T-helper 1 cell treated with Interleukin-12 subunit alpha and Interleukin-12 subunit beta and Interleukin-4 antibody, amounts not matched to agents 30 ng/mL and 1 ng/mL, for 36 hours (primary cell): ENCODE measurements around the gene MACROH2A1. TPM values are rescaled to one million over a fixed set of nuclear protein-coding genes. Genes with fewer than 3 reads are reported as not detected.

Experiments used
- intact Hi-C: fragments of 100-400 bp; cut with micrococcal nuclease; formaldehyde crosslinking; loops from one replicate; pipeline ENCODE4 v1.15.1; 2024
- total RNA-seq: library from RNA; stranded (reverse); gene quantifications from 2 replicates; pipeline ENCODE4 v1.2.3, GENCODE V29; 2022

MACROH2A1 gene
- total RNA-seq, 1 donor from 2014 or later = 304 TPM

DNA sequence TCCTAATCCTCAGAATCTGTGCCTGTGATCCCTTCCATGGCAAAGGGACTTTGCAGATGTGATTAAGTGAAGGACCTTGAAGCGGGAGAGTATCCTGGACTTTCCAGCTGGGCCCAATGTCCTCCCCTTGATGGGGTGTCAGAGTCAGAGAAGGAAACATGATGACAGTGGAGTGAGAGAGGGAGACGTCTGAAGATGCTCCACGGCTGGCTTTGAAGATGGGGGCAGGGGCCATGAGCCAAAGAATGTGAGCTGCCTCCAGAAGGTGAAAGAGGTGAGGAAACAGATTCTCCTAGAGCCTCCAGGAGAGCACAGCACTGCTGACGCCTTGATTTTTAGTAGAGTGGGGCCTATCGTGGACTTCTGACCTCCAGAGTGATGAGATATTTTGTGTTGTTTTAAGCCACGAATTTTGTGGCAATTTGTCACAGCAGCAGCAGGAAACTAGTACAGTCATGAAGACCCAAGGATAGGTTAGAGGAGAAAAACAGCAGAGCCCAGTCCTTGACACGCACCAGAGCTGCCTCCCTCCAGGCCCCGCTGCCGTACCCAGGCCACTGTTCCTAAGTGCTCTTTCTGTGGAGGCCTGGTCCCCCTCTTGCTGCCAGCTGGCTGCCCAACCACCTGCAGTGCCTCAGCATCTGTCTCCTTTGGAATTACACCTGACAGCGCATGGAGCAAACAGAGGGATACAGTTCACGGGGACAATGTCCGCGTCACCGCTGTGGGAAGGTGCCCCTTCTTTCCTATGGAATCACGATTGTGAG is 78.1 kb downstream of the MACROH2A1 start:
- intact Hi-C loops = no loop called here

DNA sequence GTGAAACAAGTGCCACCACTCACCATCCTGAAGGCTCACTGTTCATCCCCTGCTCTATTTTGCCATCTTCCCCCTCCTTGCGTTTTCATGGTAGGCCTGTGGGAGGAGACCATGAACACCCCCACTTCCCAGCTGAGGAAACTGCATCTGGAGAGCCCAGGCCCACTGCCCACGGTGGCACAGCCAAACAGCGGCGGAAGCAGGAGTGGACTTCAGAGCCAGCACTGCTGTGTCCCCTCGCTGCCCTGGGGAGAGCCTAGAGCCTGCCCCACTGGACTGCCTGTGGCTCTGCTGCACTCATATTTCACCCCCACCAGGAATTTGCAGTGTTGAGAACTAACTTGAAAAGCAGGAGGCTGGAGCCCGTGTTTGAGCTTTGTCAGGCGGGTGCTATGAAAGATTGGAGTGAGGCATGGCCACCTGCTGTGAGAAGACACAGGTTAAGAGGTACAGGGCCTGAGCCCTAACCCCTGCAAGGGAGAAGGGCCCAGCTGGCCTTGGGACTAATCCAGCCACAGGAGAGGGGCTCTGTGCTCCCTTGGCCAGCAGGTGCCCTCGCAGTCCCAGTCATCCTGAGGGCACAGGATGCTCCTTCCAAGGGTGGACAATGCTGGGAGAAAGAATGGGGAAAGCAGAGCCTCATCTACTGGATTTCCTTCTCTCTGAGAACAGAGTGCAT is 79.0 kb downstream of the MACROH2A1 start:
- intact Hi-C loops = no loop called here

DNA sequence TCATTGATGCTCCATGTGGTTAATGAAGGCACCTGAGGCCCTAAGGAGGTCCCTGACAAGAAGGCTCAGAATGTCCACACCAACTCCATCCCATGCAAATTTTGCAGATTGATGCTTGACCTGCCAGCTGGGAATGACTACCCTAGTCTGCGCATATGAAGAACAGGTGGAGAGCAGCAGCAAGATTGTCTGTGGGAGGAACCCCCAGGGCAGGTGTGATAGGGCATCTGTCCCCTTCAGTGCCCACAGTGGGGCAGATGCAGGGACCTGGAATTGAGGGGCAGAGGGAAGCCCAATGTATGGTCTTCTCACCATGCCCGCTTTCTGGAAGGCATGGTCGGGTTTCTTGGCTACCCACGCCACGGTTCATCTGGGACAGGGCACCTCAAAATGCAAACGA is 79.6 kb downstream of the MACROH2A1 start:
- intact Hi-C loops = no loop called here

DNA sequence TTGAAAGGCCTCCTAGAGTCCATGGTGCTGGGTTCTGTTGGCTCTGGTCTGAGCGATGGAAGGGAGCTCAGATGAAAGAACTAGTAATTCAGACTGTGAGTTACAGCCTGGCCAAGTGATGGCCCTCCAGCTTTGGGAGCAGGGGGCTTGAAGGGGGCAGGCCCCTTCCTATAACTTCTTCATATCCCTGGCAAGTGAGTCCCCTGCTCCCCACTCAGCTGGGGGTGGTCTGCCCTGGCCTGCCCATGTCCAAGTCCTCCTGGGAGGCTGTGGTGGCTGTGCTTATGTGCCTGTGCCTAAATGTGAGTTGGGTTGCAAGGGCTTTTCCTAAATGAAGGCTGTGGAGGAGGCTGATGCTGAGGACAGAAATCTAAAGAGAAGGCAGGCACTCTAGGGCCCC is 80.1 kb downstream of the MACROH2A1 start:
- intact Hi-C loops = no loop called here

DNA sequence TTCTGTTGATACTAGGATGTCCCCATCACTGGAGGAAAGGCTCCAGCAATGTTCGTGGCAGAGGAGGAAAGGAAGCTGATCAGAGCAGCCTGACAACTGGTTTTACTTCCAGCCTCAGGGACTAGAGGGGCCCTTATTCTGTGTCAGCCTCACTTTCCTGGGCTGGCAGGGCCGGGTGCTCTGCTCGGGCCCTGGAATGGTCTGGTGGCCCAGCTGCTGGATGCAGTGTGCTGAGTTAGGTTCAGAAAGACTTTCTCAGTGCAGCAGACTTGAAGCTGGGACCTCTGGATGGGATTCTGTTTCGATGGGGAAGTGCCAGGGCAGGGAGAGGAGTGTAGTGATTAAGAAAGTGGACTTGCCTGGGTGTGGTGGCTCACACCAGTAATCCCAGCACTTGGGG is 81.0 kb downstream of the MACROH2A1 start:
- intact Hi-C loops = no loop called here

DNA sequence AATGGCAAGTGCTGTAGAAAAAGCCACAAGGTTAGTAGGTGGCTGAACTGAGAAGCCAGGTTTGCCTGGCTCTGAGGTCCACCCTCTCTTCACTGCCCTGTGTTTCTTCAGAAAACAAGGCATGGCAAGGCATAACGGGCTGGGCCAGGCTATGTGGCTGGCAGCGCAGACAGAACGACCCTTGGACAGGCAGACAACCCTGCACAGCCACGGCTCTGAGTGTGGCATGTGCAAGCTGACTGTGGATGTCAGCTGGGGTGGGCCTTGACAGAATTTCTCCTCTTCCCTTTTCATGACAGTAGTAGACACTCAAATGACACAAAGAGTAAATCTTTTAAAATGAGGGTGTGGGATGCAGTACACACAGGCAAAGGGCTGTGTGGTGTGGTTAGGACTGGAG is 81.7 kb downstream of the MACROH2A1 start:
- intact Hi-C loops = no loop called here

DNA sequence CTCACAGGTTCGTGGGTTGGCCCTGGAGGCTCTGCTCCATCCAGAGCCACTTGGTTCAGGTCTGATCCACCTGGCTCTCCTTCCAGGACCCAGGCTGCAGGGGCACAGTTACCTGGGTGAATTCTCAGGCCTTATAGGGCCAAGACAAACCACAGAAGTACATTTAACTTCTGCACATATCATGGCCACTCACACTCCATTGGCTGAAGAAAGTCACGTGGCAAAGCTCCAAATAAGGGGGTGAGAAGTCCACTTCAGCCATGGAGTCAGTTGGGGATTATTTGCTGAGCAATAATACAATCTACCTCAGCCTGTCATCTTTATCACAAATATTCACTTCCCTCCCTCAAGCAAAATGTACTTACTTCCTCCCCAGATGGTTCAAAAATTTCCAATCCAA is 83.6 kb downstream of the MACROH2A1 start:
- intact Hi-C loops = no loop called here

DNA sequence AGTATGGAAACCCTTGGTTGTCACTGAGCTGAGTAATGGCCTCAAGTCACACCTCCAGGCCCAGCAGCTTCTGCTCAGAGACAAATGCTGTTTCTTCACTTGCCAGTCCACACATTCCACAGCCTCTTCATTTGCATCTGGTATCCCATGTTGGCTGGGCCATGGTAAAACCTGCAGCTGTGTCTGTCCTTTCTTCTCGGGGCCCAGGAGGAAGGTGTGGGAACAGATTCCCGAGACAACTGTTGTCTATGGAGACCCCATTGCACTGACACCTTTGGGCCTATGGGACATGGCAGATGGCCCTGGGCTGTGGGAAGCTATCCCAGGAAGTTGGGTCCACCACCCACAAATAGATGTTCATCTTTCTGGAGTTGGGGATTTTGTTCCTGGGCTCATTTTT is 85.1 kb downstream of the MACROH2A1 start:
- intact Hi-C loops = no loop called here

DNA sequence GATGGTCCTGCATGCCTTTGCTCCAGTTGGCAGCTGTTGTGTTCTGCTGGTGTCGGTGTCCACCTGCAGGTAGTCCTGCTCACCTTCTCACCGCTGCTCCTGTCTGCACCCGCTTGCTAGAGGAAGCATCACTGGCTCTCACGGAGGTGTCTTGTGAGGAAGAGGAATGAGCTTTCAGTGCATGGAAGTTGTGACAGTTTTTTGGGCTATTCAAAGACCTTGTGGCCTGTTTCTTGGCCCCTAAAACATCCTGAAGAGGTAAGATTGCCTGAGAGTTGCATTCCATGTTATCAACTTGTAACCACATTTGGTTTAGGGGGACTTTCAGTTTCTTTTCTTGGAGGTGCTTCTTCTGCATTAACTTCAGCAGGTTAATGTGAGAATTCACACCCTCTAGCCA is 85.6 kb downstream of the MACROH2A1 start:
- intact Hi-C loops = no loop called here

DNA sequence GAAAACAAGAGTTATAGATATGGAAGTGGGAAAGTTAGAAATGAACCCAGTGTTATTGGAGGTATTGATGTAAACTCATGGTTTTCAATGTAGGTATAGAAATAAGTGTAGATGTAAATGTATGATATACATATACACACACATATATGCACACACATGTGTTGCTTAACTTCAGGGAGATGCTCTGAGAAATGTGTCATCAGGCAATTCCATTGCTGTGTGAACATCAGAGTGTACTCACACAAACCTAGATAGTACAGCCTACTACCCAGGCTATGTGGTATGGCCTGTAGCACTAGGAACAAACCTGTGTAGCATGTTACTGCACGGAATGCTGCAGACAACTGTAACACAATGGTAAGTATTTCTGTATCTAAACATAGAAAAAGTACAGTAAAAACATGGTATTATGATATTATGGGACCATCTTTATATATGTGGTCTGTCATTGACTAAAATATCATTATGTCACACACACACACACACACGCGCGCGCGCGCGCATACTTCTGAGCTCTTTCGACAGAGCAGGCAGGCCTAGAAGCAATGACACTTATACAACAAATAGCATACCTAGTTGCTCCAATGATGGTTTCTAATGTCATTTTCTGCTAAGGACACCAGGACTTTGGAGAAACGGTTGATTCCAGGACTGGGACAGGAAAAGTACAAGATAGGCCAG is 86.6 kb downstream of the MACROH2A1 start:
- intact Hi-C loops = no loop called here

DNA sequence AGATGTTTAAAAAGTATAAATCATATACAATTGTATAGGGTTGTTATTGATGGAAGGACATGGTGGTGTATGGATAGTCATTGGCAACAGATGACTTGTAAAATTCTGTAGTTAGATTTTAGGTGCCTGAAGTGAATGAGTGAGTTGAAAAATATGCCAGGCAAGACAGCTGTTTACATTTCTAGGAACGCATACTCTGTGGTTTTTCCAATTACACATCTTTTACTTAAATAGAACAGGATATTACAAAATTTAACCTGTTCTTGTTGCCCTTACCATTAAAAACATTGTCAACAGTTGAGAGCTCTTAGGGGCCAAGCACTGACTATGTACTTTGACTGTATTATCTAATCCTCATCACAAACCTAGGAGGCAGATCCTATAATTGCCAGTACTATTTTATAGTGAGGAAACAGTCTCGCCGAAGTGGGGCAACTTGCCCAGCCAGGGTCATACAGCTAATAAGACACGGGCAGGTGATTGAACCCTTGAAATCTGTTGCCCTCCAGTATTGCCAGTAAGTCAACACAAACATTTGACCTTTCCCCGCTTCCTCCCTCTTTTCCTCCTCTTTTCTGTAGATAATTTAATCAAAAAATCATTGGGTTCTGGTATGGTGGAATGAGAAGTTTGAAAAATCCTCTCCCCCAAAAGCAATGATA is 88.6 kb downstream of the MACROH2A1 start:
- intact Hi-C loops = loop anchor here (2.0 kb wide), 1 partner anchor 14 kb away; no protein-coding TSS in a partner anchor

DNA sequence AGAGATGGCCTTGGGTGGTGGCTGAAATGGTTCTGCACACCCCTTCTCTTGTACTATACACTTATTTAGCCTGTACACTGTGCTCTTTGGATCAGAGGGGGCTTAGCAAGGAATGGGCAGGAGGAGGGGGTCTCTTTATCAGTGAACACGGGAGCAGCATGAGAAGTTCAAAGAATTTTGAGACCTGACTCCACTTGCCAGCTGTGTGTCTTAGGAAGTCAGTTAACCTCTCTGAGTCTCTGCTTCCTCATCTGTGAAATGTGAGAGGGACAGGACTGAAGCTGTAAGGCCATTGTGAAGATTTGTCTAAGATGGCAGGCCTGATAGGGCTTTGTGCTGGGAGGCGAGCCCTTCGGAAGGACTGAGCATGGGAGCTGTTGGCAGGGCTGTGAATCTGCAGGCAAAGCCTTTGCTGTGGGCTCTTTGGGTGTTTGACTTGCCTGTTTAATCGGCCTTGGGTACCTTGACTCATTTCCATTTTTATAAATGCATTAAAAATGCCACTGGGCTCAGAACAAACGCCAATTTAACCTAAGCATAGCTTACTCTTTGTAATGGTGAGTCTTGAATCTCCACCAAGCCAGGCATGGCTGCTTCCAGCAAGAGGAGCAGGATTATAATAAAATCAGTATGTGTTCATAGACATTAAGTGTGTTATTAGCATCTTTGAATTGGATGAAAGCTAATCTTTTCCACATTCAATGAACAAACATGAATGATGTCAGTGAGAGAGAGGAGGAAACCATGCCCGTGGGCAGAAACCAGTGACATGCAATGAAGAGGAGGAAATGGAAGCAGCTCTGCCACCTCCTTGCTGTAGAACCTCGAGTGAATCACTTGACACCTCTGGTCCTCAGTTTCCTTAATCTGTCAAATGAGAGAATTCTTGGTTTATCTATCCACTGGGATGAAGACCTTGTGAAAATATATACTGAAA is 89.4 kb downstream of the MACROH2A1 start:
- intact Hi-C loops = loop anchor here (2.0 kb wide), 1 partner anchor 15 kb away; no protein-coding TSS in a partner anchor

DNA sequence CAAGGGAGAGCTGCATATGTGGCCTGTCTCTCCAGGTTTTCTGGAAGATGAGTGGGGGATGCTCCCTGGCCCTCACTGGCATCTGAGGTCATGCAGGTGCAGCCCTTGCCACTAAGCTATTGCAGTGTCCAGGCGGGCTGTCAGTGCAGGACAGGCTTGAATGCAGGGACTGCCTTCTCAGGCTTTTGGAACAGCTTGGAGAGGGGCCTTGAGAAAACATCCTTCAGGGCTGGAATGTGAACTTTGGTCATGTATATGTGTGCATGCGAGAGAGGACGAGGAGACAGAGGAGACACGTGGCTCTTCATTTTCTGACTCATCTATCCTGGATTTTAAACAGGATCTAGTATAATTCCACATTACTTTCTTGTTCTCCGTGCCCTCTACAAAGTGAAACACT is 90.3 kb downstream of the MACROH2A1 start:
- intact Hi-C loops = no loop called here

DNA sequence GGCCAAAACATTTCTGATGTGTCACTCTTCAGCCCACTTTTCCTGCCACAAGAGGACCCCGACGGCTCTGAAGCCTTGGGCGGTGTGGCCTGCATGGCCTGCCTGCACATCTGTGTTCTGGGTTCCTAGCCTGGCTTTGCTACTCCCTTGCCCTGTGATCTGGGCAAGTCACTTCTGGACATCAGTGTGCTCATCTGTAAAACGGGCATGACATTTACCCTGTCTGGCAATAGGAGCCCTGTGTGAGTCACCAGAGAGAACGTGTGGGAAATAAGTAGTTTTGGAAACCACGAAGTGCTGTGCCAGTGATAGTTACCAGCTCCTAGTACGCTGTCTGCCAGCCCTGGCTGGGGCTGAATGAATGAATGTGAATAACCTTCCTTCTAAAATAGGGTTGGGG is 90.8 kb downstream of the MACROH2A1 start:
- intact Hi-C loops = no loop called here

DNA sequence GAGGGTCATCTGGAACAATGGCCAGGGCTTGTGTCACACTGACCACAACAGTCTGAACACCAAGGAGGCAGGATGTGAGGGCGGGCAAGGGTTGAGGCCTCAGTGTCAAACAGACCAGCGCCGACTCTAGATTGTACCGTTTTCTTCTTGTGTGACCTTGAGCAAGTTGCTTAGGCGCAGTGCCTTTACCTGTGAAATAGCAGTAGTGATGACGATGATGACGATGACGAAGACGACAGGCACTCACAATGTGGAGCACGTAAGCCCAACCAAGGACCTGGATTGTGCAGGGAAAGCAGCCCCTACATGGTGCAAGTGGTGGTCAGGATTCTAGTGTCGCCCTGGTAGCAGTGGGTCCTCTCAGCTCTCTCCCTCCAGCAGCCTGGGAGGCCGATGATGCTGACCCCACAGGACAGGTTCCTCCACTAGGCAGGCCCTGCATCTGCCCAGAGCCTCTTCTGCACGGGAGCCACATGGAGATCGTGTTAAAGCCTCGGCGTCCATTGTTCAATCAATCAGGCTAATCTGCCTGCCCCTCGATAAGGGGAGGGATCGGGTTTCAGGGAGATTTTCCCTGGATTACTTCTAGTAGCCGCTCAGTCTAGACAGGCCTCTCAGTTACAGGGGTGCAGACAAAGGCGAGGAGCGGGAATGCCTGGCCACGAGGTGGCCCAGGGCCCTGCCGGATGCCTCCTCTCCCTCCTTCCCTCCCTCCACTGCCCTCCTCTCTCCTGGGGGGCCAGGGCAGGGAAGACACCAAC is 91.7 kb downstream of the MACROH2A1 start:
- intact Hi-C loops = no loop called here

DNA sequence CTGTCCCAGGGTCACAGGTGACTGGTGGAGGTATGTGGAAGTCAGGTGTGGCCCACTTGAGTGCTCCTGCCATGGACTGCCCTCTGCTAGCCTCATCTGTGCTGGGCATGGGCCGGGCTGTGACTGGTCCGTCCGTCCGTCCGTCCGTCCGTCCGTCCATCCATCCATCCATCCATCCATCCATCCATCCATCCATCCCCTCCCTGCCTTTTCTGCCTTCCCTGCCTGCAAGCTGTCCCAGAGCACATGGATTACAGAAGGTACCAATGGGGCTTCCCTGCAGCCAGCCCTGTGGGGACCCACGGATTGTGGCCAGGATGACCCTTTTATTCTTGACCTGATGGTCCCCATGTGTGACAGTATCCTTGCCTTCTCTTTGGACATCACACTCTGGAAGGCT is 92.5 kb downstream of the MACROH2A1 start:
- intact Hi-C loops = no loop called here

DNA sequence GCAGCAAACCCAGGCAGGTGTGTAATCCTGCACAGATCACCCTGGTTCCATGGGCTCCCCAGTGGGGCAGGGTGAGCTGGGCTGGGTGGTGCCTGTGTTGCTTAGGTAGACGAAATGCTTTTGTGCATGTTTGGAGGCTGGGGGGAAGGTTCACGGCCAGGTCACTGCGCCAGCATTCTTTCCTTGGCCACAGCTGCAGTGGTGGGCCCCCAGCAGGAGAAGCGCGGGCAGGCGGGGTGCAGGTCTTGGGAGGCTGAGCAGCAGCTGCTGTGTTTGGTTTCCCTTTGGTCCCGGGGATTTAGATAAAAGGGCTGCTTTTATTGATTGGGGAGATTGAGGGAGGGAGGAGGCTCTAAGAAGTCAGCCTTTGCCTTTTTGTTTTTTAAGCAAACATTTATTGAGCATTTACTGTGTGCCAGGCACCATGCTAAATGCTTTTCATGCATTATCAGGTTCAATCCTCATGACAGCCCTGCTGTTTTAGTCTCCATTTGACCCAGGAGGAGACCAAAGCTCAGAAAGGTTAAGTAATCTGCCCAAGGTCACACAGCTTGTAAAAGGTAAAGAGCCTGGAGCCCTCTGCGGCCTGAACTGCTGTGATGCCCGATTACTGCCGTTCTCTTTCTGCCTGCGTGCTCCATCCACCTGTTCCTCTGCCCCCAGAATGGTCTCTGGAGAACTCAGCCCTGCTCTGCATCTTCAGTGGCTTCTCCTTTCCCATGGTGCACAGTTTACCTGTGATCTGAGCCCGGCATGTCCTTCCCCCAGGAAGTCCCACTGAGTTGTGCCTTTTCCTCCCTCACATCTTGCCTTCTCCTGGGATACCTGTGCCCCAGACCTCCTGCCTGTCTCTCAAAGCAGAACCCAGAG is 94.4 kb downstream of the MACROH2A1 start:
- intact Hi-C loops = no loop called here

DNA sequence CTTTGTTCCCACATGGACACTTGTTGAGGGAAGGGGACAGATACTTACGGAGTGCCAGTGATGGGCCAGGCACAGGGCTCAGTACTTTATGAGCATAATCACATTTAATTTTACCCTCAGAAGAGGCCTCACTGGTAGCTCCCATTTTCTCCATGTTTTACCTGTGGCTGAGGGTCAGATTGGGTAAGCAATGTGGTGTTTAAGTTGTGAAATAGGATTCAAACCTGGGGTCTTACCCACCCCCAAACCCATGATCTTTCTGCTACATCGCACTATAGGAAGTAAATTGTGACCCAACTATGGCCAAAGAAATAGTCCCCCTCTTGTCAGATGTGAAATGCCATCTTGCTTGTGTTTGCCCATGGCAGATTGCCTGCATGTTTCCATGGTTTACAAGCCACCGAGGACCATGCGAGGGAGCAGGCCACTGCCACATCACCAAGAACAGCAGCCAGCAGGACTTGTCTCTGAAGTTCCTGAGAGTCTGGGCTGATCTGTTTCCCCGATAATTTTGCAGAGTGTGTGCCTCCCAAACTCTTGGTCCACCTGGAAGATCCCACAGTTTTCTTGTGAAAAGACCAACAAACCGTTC is 95.4 kb downstream of the MACROH2A1 start:
- intact Hi-C loops = no loop called here
